IMR-90 (cell line): ENCODE results near the gene MAPRE2. TPM values are rescaled to one million over a fixed set of nuclear protein-coding genes. Genes with fewer than 3 reads are reported as not detected.

ENCODE experiments used
- ATAC-seq: fragments of 200-7000 bp; cut with Tn5 transposase; 2 replicates; pipeline ENCODE4 v1.9.1; 2020; ENCODE audit warnings: low read depth, mild to moderate bottlenecking, moderate library complexity
- BruUV-seq: library from RNA; stranded (reverse); fragments of 400-500 nt; replicated peaks from 2 replicates; lab custom pipeline; 2021; lab: Mats Ljungman, UMichigan
- CTCF ChIA-PET: fragments of 300-600 bp; formaldehyde crosslinking; extraction: SDS; loops from one replicate; lab custom pipeline; 2021; ENCODE audit warnings: antibody characterized with exemption; lab: Yijun Ruan, JAX
- POLR2A ChIA-PET: fragments of 300-600 bp; sonication (Branson Sonifier 250); formaldehyde crosslinking; loops from one replicate; lab custom pipeline; 2022; ENCODE audit warnings: antibody characterized with exemption; ENCODE audit not compliant: unreplicated experiment; lab: Charles Lee
- DNase-seq: peaks from one replicate; pipeline ENCODE4 v3.0.0; 2013
- H2AFZ ChIP-seq: replicated peaks from 2 replicates; pipeline ENCODE3; 2013; ENCODE audit warnings: low read length, mild to moderate bottlenecking; ENCODE audit not compliant: poor library complexity
- H2AK5ac ChIP-seq: 2 replicates; pipeline ENCODE4 v1.6.1; 2013; ENCODE audit warnings: low read depth, low read length, inconsistent platforms
- H2AK9ac ChIP-seq: replicated peaks from 2 replicates; pipeline ENCODE3; 2013; ENCODE audit warnings: mild to moderate bottlenecking, low read depth, low read length, moderate library complexity; ENCODE audit not compliant: poor library complexity
- H2BK120ac ChIP-seq: 2 replicates; pipeline ENCODE4 v1.6.1; 2013; ENCODE audit warnings: low read depth, low read length, inconsistent platforms
- H2BK15ac ChIP-seq: 3 replicates; pipeline ENCODE4 v1.6.1; 2013; ENCODE audit warnings: low read depth, low read length, inconsistent platforms
- H2BK20ac ChIP-seq: 2 replicates; pipeline ENCODE4 v1.6.1; 2013; ENCODE audit warnings: low read depth, mild to moderate bottlenecking, inconsistent platforms, low read length, moderate library complexity
- H2BK5ac ChIP-seq: 2 replicates; pipeline ENCODE4 v1.6.1; 2013; ENCODE audit warnings: mild to moderate bottlenecking, low read depth, low read length, inconsistent platforms; ENCODE audit not compliant: poor library complexity, severe bottlenecking
- H3K14ac ChIP-seq: replicated peaks from 2 replicates; pipeline ENCODE4 v1.6.1; 2013; ENCODE audit warnings: low read depth, low read length, inconsistent platforms
- H3K18ac ChIP-seq: 2 replicates; pipeline ENCODE4 v1.6.1; 2013; ENCODE audit warnings: low read depth, low read length, control low read depth
- H3K23ac ChIP-seq: 2 replicates; pipeline ENCODE4 v1.6.1; 2013; ENCODE audit warnings: low read depth, low read length, inconsistent platforms
- H3K27ac ChIP-seq: 2 replicates; pipeline ENCODE4 v1.5.1; 2013; ENCODE audit warnings: mild to moderate bottlenecking, control low read depth, low read length; ENCODE audit not compliant: insufficient read depth
- H3K27me3 ChIP-seq: 2 replicates; pipeline ENCODE4 v1.6.1; 2013; ENCODE audit warnings: low read length; ENCODE audit not compliant: control insufficient read depth, insufficient read depth
- H3K36me3 ChIP-seq: 2 replicates; pipeline ENCODE4 v1.6.1; 2013; ENCODE audit warnings: low read length, mixed read lengths; ENCODE audit not compliant: control insufficient read depth, insufficient read depth
- H3K4ac ChIP-seq: 2 replicates; pipeline ENCODE4 v1.6.1; 2013; ENCODE audit warnings: low read depth, low read length, inconsistent platforms
- H3K4me1 ChIP-seq: 2 replicates; pipeline ENCODE4 v1.6.1; 2013; ENCODE audit warnings: low read length, mixed read lengths; ENCODE audit not compliant: control insufficient read depth, insufficient read depth
- H3K4me2 ChIP-seq: 2 replicates; pipeline ENCODE4 v1.6.1; 2013; ENCODE audit warnings: low read depth, mild to moderate bottlenecking, control low read depth, low read length, moderate library complexity
- H3K4me3 ChIP-seq: 2 replicates; pipeline ENCODE4 v1.5.1; 2013; ENCODE audit warnings: low read depth, mild to moderate bottlenecking, control low read depth, low read length, moderate library complexity; ENCODE audit not compliant: insufficient read depth
- H3K56ac ChIP-seq: 2 replicates; pipeline ENCODE4 v1.6.1; 2013; ENCODE audit warnings: low read length, inconsistent platforms; ENCODE audit not compliant: insufficient read depth; ENCODE audit errors: extremely low read depth
- H3K79me1 ChIP-seq, 2 experiments: 2 replicates each; pipeline ENCODE4 v1.6.1; 2013; ENCODE audit warnings: low read length in 2 of 2, inconsistent platforms in 1 of 2, low read depth in 1 of 2
- H3K9ac ChIP-seq: 2 replicates; pipeline ENCODE4 v1.6.1; 2013; ENCODE audit warnings: low read depth, low read length, control low read depth
- H3K9me1 ChIP-seq: 2 replicates; pipeline ENCODE4 v1.6.1; 2013; ENCODE audit warnings: low read length, inconsistent platforms; ENCODE audit not compliant: insufficient read depth
- H3K9me3 ChIP-seq: 2 replicates; pipeline ENCODE4 v1.6.1; 2013; ENCODE audit warnings: low read length; ENCODE audit not compliant: control insufficient read depth, insufficient read depth
- H4K20me1 ChIP-seq: 2 replicates; pipeline ENCODE4 v1.6.1; 2013; ENCODE audit warnings: low read length, inconsistent platforms; ENCODE audit not compliant: insufficient read depth
- H4K5ac ChIP-seq: 2 replicates; pipeline ENCODE4 v1.6.1; 2013; ENCODE audit warnings: mild to moderate bottlenecking, low read depth, low read length, control low read depth
- H4K8ac ChIP-seq, 2 experiments: 2 replicates each; pipeline ENCODE4 v1.6.1; 2013; ENCODE audit warnings: low read depth in 2 of 2, low read length in 2 of 2, control low read depth in 1 of 2, inconsistent platforms in 1 of 2
- H4K91ac ChIP-seq: 2 replicates; pipeline ENCODE4 v1.6.1; 2013; ENCODE audit warnings: low read depth, low read length, inconsistent platforms; ENCODE audit not compliant: insufficient read depth
- BHLHE40 ChIP-seq: fragments of 150-350 bp; IDR thresholded peaks from 2 replicates; pipeline ENCODE4 v1.6.1; 2016; ENCODE audit warnings: mild to moderate bottlenecking, low read depth, low read length
- ELK1 ChIP-seq: fragments of 150-350 bp; IDR thresholded peaks from 2 replicates; pipeline ENCODE4 v1.6.1; 2016; ENCODE audit warnings: low read depth, mild to moderate bottlenecking, low read length, moderate library complexity, borderline replicate concordance
- FOS ChIP-seq: fragments of 150-350 bp; IDR thresholded peaks from 2 replicates; pipeline ENCODE4 v1.6.1; 2016; ENCODE audit warnings: low read depth, low read length
- MAZ ChIP-seq: IDR thresholded peaks from 2 replicates; pipeline ENCODE4 v1.6.1; 2012; ENCODE audit warnings: low read depth, mild to moderate bottlenecking, low read length, improper control_type of control experiment, moderate library complexity, borderline replicate concordance
- POLR2A ChIP-seq: IDR thresholded peaks from 2 replicates; pipeline ENCODE4 v1.6.1; 2012; ENCODE audit warnings: mild to moderate bottlenecking, low read depth, low read length
- RAD21 ChIP-seq: IDR thresholded peaks from 2 replicates; pipeline ENCODE4 v1.6.1; 2012; ENCODE audit warnings: low read length, improper control_type of control experiment
- USF2 ChIP-seq: fragments of 150-350 bp; IDR thresholded peaks from 2 replicates; pipeline ENCODE4 v1.6.1; 2017; ENCODE audit warnings: mild to moderate bottlenecking, antibody characterized with exemption, low read length, low read depth
- WGBS, 2 experiments: methylation state at CpG; one replicate each; pipeline versions ENCODE4 v1.1.5 to v1.1.7; 2013; ENCODE audit warnings: missing lambda C conversion rate in 2 of 2; ENCODE audit not compliant: insufficient read length in 1 of 2; ENCODE audit errors: extremely low coverage in 2 of 2; 5-methylcytosine and 5-hydroxymethylcytosine counted together
- dilution Hi-C: fragments of 300-500 bp; cut with HindIII; formaldehyde crosslinking; loops from one replicate; pipeline ENCODE4 v1.14.3; 2018; ENCODE audit warnings: low sequenced_read_pairs; ENCODE audit not compliant: unreplicated experiment
- in situ Hi-C: fragments of 300-500 bp; cut with MboI; formaldehyde crosslinking; loops from 3 replicates; pipeline ENCODE4 v1.14.3; 2019; ENCODE audit warnings: low sequenced_read_pairs, inconsistent platforms, mixed read lengths
- intact Hi-C: fragments of 100-400 bp; cut with micrococcal nuclease; formaldehyde crosslinking; loops from 2 replicates; pipeline ENCODE4 v1.10.0; 2022
- polyA plus RNA-seq, 3 experiments: library from polyadenylated mRNA; depleted of rRNA; stranded (reverse); fragments of >200 nt; gene quantifications; 2 replicates each; pipeline ENCODE4 v1.2.3, GENCODE V29; 2012; ENCODE audit warnings: low replicate concordance in 1 of 3
- total RNA-seq: library from RNA; depleted of rRNA; stranded (reverse); fragments of >200 nt; gene quantifications from 2 replicates; pipeline ENCODE4 v1.2.3, GENCODE V29; 2012

The MAPRE2 gene
- total and polyA plus RNA-seq, 2 of the 4 experiments (the other 2 are of a cell fraction), result 19.6 to 23.8 TPM

DNA sequence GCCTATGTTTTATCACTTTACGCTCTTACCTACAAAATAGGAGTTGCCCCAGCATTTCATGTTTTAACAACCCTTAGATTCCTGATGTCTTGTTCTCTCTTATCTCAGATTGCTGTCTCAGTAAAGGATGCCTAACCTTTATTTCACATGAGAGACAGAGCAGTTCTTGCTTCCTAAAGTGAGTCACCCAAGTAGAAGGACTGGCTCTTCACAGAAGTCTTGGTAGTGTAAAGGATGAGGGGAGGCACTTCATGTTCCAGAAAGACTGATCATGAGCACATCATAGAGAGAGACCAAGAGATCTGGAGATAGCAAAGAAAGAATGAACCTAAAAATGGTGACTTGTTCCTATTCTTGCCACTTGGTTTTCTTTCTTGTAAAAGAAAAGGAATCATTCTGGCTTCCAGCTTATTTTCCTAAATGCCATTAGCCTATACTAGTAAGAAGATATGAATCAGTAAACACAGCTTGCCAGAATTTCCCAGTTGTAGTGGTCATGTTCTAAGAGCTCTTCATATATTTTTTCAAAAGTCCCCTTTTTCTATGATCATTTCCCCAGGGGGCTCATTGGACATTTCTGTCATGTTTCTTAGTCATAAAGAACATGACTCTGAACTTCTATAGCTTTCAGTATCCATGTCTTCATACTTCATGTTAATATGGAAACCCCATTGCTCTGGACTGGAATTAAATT is 54.9 kb downstream of the MAPRE2 start:
- H3K4me2 ChIP-seq, result no peak overlapping the region
- CTCF ChIA-PET, result interaction anchor here (1.0 to 1.7 kb wide), 2 partner anchors 12 to 13 kb away, joined by 3 read pairs; no protein-coding TSS in a partner anchor
- DNase-seq, result peak; percentile 35

More for the DNA sequence above, 54.9 kb downstream of the MAPRE2 start:
- ATAC-seq, result no peak; the same call in 1 of the 2 replicates
- intact Hi-C loops, result no loop called here
- Histone ChIP-seq H3K4me1 (no peaks in the 10 kb centered on the region), H3K9me3 (no peaks in the 10 kb centered on the region), H3K14ac (no peak overlapping the region), H2AK9ac (no peak overlapping the region), H3K27ac (no peak overlapping the region), H3K23ac (no peak overlapping the region), H2AK5ac (no peak overlapping the region), H3K18ac (no peak overlapping the region), H3K27me3 (no peaks in the 10 kb centered on the region), H3K4ac (no peak overlapping the region), H4K8ac (no peak overlapping the region), H4K91ac (no peak overlapping the region), H2BK20ac (no peak overlapping the region), H4K5ac (no peak overlapping the region), H2BK120ac (no peak overlapping the region), H2AFZ (no peak overlapping the region), H2BK5ac (no peak overlapping the region), H2BK15ac (no peak overlapping the region), H3K9ac (no peak overlapping the region), H3K56ac (no peak overlapping the region), H3K9me1 (peaks cover 3% of the 10 kb centered on the region; the same call in 1 of the 2 replicates), H4K20me1 (no peaks in the 10 kb centered on the region), H3K79me1 (no peaks in the 10 kb centered on the region; a peak in 1 of 4 replicates), H3K36me3 (no peaks in the 10 kb centered on the region), H3K4me3 (no peak overlapping the region)
- BruUV-seq, result no TSS peak
- no peak for TF ChIP-seq FOS
- TF ChIP-seq MAZ, result no peak
- no peak for TF ChIP-seq USF2
- TF ChIP-seq BHLHE40, result no peak
- no peak for TF ChIP-seq ELK1
- no peak for TF ChIP-seq RAD21
- TF ChIP-seq POLR2A, result no peak
- dilution Hi-C loops, result no loop called here
- POLR2A ChIA-PET, result no interaction called here
- in situ Hi-C loops, result no loop called here
- no CpG with 5 or more reads among the region's 1 CpG for WGBS, 2 experiments
